Lower leg skin (tissue), 4 donors: ENCODE measurements around the gene KCNT2. TPM values are rescaled to one million over a fixed set of nuclear protein-coding genes. Genes with fewer than 3 reads are reported as not detected.

ENCODE experiments used
- DNase-seq, 2 donors: peaks; one replicate each; pipeline ENCODE4 v3.0.0-alpha.2; 2019; ENCODE audit warnings: low spot score in 2 of 2
- H3K4me3 ChIP-seq: fragments of 200-600 bp; sonication (generic); 2 replicates; pipeline ENCODE4 v1.5.1; 2017; ENCODE audit warnings: mild to moderate bottlenecking, low read depth; ENCODE audit not compliant: poor library complexity, severe bottlenecking
- POLR2A ChIP-seq, 2 donors: fragments of 450-650 bp; IDR thresholded peaks; one replicate each; pipeline ENCODE4 v1.6.1; 2016 to 2017; ENCODE audit warnings: antibody characterized with exemption in 2 of 2, mild to moderate bottlenecking in 1 of 2, moderate library complexity in 1 of 2
- WGBS, 2 donors: methylation state at CpG; one replicate each; pipeline ENCODE4 v1.1.5; 2018; 5-methylcytosine and 5-hydroxymethylcytosine counted together
- intact Hi-C: fragments of 100-400 bp; cut with DNase I; formaldehyde crosslinking; loops from one replicate; pipeline ENCODE4 v1.15.0; 2023; ENCODE audit warnings: low total_unique reads
- total RNA-seq, 4 donors: library from RNA; depleted of rRNA; stranded (reverse); fragments of >200 nt; gene quantifications; one replicate each; pipeline ENCODE4 v1.1.0, GENCODE V29; 2016
- TF ChIP-seq, protein P1 (sequence below), 3 donors: fragments of 450-650 bp; IDR thresholded peaks; one replicate each; pipeline ENCODE4 v1.5.1; 2016; ENCODE audit warnings: antibody characterized with exemption in 3 of 3, mild to moderate bottlenecking in 3 of 3, moderate library complexity in 2 of 3

KCNT2 gene
- total RNA-seq, 4 donors from 2014 or later = 0.34 to 0.97 (median 0.79) TPM

DNA sequence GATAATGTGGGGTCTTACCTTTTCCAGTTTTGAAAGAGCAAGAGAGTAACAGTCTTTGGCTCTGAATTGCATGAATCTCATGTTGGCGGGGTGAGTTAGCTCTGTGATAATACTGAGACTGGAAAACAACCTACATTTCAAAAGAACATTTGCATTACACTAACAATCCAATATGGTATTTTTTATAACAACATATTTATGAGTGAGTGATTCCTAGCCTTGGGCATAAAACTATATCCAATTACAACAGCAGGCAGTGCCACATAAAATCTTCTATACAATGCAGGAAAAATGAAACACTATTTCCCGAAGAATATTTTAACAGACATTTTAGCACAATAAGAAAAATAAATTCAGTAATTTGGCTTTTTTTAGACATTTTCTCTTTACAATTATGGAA lies 303.0 kb downstream of the KCNT2 start:
- no peak for TF ChIP-seq POLR2A (IDR thresholded peaks at IDR 0.05)
- TF ChIP-seq, protein P1, sequence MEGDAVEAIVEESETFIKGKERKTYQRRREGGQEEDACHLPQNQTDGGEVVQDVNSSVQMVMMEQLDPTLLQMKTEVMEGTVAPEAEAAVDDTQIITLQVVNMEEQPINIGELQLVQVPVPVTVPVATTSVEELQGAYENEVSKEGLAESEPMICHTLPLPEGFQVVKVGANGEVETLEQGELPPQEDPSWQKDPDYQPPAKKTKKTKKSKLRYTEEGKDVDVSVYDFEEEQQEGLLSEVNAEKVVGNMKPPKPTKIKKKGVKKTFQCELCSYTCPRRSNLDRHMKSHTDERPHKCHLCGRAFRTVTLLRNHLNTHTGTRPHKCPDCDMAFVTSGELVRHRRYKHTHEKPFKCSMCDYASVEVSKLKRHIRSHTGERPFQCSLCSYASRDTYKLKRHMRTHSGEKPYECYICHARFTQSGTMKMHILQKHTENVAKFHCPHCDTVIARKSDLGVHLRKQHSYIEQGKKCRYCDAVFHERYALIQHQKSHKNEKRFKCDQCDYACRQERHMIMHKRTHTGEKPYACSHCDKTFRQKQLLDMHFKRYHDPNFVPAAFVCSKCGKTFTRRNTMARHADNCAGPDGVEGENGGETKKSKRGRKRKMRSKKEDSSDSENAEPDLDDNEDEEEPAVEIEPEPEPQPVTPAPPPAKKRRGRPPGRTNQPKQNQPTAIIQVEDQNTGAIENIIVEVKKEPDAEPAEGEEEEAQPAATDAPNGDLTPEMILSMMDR (IDR thresholded peaks at IDR 0.05) = no peak
- DNase-seq = no peak
- intact Hi-C loops = no loop called here
- no peak overlapping the region for H3K4me3 ChIP-seq
- WGBS, 2 donors = 56 to 62% methylated on average over 2 of the region's 2 CpGs

DNA sequence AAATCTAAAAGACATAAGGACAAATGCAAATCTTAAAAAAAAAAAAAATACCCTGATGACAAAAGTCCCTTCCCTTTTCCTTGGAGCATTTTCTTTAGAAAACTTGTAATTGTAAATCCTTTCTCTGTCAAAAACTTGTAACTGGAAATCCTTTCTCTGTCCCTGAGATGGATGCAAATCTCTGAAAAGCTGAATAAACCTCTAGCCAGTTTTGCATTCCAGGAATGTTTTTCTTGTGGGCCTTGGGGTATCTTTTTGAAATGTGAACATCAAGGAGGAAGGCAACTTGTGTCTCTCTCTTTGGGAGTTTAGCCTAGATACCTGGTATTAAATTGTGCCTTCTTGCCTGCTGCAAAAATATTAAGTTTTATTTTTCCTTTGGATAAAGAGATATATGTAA lies 305.3 kb downstream of the KCNT2 start:
- intact Hi-C loops = no loop called here
- no peak for DNase-seq
- no peak overlapping the region for H3K4me3 ChIP-seq
- TF ChIP-seq POLR2A (IDR thresholded peaks at IDR 0.05) = no peak

DNA sequence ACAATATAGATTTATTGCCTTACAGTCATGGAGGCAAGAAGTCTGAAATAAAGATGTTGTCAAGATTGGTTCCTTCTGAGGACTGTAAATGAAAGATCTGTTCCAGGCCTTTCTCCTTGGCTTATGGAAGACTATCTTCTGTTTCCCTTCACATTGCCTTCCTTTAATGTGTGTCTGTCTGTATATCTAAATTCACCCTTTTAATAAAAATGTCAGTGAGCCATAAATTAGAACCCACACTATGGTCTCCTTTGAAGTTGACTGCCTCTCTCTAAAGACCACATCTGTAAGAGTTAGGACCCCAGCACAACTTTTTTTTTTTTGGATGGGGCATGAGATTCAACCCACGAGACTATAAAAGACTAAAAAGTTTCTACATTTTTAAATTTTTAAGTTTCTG lies 305.8 kb downstream of the KCNT2 start:
- no peak for DNase-seq
- H3K4me3 ChIP-seq = no peak overlapping the region
- 84 to 86% methylated on average over 1 of the region's 1 CpG for WGBS, 2 donors
- no peak for TF ChIP-seq POLR2A (IDR thresholded peaks at IDR 0.05)
- TF ChIP-seq, protein P1 (IDR thresholded peaks at IDR 0.05) = no peak
- intact Hi-C loops = no loop called here

DNA sequence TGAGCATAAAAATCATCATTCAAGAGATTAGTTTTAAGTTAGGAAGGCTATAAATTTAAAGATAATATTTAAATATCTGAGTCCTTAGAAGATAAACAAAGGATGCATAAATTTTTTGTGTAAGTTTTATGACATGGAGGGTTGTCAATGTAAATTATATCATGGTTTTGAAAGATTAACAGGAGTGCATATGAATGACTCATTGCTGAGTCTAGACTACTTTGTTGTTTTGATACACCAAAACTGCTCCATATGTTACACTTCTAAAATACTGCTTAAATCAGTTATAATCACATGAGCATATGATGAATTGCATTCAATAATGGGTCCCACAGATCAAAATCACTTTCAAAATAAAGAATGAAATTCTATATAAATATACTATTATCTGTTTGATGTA lies 312.5 kb downstream of the KCNT2 start:
- no peak overlapping the region for H3K4me3 ChIP-seq
- DNase-seq = no peak
- TF ChIP-seq, protein P1 (IDR thresholded peaks at IDR 0.05) = no peak
- TF ChIP-seq POLR2A (IDR thresholded peaks at IDR 0.05) = no peak
- intact Hi-C loops = no loop called here

DNA sequence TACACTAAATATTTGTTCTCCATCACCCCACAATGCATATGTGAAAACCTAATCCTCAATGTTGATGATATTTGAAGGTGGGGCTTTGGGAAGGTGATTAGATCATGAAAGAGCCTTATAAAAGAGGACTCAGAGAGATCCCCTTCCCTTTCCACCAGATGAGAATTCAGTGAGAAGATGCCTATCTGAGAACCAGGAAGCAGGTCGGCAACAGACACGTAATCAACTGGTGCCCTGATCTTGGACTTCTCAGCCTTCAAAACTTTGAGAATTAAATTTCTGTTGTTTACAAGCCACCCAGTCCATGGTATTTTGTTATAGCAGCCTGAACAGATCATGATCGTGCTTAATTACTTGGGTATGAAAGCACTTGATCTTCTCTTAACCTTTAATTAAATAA lies 329.4 kb downstream of the KCNT2 start:
- H3K4me3 ChIP-seq = no peak overlapping the region
- DNase-seq = no peak
- intact Hi-C loops = no loop called here
- no peak for TF ChIP-seq POLR2A (IDR thresholded peaks at IDR 0.05)
- TF ChIP-seq, protein P1 (IDR thresholded peaks at IDR 0.05) = no peak
- WGBS, 2 donors = 86 to 93% methylated on average over 3 of the region's 3 CpGs

DNA sequence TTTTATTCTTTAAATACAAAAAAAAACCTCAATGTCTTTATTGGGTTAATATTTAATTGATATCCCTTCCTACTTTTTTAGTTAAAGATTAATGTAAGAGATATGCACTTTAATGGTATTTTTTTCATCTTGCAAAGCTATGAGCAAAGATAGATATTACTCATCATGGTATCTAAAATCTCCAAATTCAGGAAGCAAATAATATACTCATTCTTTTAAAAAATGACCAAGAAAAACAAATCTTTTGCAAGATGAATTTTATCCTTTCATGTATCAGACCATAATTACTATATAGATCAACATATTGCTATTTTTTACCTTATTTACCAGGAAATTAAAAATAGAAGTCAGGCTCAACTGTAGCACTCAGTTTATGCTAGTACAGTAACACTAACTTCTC lies 330.4 kb downstream of the KCNT2 start:
- intact Hi-C loops = no loop called here
- no peak overlapping the region for H3K4me3 ChIP-seq

More for the DNA sequence above, 330.4 kb downstream of the KCNT2 start:
- no peak for DNase-seq
- TF ChIP-seq, protein P1 (IDR thresholded peaks at IDR 0.05) = no peak
- no peak for TF ChIP-seq POLR2A (IDR thresholded peaks at IDR 0.05)
